Activated CD4-positive, alpha-beta T cell treated with anti-CD3 and anti-CD28 coated beads, Interleukin-2, amount 50 U/mL, for 48 hours (primary cell): Measurements from ENCODE around the gene KCTD2.
A peak's percentile ranks its signal among the peaks of the same experiment; 100 is the strongest.
"Not testable (repeated sequence)": the region's sequence is repeated elsewhere in the genome, so short reads cannot be mapped to it uniquely, and the experiment has no call there.

Source experiments
- DNase-seq, 2 experiments: peaks; one replicate each; pipeline ENCODE4 v3.0.0-alpha.2; 2020

Gene KCTD2

GRCh38 chr17:75020331-75021110 is 26.5 kb upstream of the KCTD2 start:
- no peak for DNase-seq

GRCh38 chr17:75024686-75025397 is 22.2 kb upstream of the KCTD2 start:
- peak; percentile 27 to 31 for DNase-seq

GRCh38 chr17:75025398-75025734 is 21.7 kb upstream of the KCTD2 start:
- DNase-seq, result not testable (repeated sequence)

- DNase-seq, result not testable (repeated sequence)
Observed at GRCh38 chr17:75026650-75027049, 20.4 kb upstream of the KCTD2 start.

- no peak for DNase-seq
Observed at GRCh38 chr17:75030161-75030560, 16.9 kb upstream of the KCTD2 start.

GRCh38 chr17:75031972-75032719 is 14.9 kb upstream of the KCTD2 start:
- peak; percentile 66 to 72 for DNase-seq

GRCh38 chr17:75032720-75033280 is 14.2 kb upstream of the KCTD2 start:
- DNase-seq, result no peak

GRCh38 chr17:75033346-75034235 is 13.4 kb upstream of the KCTD2 start:
- DNase-seq, result peak; percentile 98

- DNase-seq, result peak; percentile 97 to 98
Observed at GRCh38 chr17:75034236-75034908, 12.7 kb upstream of the KCTD2 start.

- peak; percentile 78 to 83 for DNase-seq
Observed at GRCh38 chr17:75036643-75037268, 10.3 kb upstream of the KCTD2 start.

GRCh38 chr17:75039238-75039637 is 7.8 kb upstream of the KCTD2 start:
- no peak for DNase-seq

GRCh38 chr17:75041656-75042280 is 5.3 kb upstream of the KCTD2 start:
- no peak for DNase-seq

- not testable (repeated sequence) for DNase-seq
Observed at GRCh38 chr17:75043789-75044188, 3.2 kb upstream of the KCTD2 start.

GRCh38 chr17:75044716-75045115 is 2.3 kb upstream of the KCTD2 start:
- DNase-seq, result no peak

- peak in 1 of 2 experiments; percentile 50 for DNase-seq
Observed at GRCh38 chr17:75045946-75046406, 1.0 kb upstream of the KCTD2 start.

- peak in 1 of 2 experiments; percentile 35 for DNase-seq
Observed at GRCh38 chr17:75047398-75048098, 523 bp downstream of the KCTD2 start.

- no peak for DNase-seq
Observed at GRCh38 chr17:75048249-75048878, 1.3 kb downstream of the KCTD2 start.

GRCh38 chr17:75049057-75049456 is 2.0 kb downstream of the KCTD2 start:
- no peak for DNase-seq

GRCh38 chr17:75049706-75050105 is 2.7 kb downstream of the KCTD2 start:
- DNase-seq, result no peak
